Activated CD4-positive, alpha-beta T cell treated with anti-CD3 and anti-CD28 coated beads for 1 hour (primary cell): Measurements from ENCODE around the gene MDM2.
"Not testable (repeated sequence)": the region's sequence is repeated elsewhere in the genome, so short reads cannot be mapped to it uniquely, and the experiment has no call there.

ENCODE experiments used
- DNase-seq: peaks from one replicate; pipeline ENCODE4 v3.0.0-alpha.2; 2020

Gene MDM2

GRCh38 chr12:68808388-68809189 lies 612 bp downstream of the MDM2 start:
- peak; percentile 39 for DNase-seq

GRCh38 chr12:68809190-68810026 lies 1.4 kb downstream of the MDM2 start:
- no peak for DNase-seq

DNA sequence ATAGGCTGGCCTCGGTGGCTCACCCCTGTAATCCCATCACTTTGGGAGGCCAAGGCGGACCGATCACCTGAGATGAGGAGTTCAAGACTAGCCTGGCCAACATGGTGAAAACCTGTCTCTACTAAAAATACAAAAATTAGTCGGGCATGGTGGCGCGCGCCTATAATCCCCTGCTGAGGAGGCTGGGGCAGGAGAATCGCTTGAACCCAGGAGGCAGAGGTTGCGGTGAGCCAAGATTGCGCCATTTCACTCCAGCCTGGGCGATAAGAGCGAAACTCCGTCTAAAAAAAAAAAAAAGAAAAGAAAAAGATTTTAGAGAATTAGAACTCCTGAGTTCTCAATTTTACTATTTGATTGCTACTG lies 2.0 kb downstream of the MDM2 start:
- not testable (repeated sequence) for DNase-seq

GRCh38 chr12:68811573-68811972 lies 3.6 kb downstream of the MDM2 start:
- not testable (repeated sequence) for DNase-seq

DNA sequence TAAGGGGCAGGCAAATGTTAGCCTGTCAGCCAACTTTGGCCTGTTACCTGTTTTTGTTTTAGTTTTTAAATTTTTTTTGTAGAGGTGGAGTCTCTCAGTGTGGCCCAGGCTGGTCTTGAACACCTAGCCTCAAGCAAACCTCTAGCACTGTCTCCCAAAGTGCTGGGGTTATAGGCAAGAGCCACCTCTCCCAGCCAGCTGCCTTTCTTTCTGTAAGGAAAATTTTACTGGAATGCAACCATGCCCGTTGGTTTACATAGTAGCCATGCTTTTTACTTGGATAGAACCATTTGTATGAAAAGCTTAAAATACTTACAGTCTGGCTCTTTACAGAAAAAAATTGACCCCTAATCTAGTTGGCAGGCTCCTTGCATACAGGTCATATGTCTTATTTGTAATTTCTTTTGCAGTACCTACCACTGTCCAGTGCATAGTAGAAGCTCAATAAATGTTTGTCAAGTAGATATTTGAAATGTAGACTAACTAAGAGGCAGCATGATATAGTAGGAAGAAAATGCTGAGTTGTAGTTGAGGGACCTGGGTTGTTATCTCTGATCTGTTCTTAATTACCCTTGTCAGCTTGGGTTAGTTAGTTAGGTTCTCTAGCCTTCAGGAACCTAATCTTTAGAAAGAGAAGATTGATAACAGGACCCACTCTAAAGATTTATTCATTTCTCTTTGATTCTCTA lies 4.7 kb downstream of the MDM2 start:
- DNase-seq = no peak

DNA sequence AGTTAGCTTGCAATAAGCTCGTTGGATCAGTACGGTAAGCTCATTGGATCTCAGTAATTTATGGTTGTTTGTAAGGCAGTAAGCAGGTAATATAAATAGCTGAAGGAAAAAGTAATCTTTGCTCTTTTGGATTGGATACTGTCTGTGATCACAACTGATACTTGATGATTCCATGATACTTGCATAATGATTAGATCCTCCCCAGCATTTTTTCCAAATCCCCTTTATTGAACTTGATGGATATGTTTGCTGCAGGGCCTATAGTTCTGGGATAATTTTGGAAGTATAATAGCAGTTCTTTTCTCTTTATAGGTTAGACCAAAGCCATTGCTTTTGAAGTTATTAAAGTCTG lies 5.2 kb downstream of the MDM2 start:
- DNase-seq = no peak

DNA sequence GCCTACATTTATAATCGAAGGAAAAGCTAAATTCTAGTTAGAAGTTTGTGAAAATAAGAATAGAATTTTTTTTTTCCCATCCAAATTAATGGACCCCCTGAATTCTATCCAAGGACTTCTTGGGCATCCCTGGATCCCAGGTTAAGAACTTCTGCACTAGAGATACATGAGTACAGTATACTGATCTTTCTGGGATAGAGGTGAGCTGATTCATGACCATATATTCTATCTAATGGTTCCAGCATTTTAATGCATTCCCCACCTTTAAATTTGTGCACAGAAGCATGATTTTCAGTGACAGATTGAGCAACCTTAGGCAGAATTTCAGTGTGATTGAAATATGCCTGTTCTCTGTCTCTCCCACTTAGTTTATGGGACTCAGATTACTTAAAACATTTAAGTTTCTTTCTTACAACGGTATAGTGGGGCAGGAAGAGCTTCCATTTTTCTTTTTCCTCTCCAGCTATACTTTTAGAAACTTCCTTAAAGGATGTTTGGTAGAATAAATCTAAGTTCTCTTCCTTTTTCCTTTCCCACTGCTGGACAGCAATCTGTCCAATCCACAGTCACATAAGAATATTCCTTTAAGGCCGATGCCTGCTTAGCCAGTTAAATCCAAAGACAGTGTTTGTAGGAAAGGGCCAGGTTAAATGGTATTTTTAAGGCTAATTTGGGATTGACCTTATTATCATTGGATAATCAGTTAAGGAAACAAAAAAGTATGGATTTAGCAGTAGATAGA lies 6.7 kb downstream of the MDM2 start:
- no peak for DNase-seq

DNA sequence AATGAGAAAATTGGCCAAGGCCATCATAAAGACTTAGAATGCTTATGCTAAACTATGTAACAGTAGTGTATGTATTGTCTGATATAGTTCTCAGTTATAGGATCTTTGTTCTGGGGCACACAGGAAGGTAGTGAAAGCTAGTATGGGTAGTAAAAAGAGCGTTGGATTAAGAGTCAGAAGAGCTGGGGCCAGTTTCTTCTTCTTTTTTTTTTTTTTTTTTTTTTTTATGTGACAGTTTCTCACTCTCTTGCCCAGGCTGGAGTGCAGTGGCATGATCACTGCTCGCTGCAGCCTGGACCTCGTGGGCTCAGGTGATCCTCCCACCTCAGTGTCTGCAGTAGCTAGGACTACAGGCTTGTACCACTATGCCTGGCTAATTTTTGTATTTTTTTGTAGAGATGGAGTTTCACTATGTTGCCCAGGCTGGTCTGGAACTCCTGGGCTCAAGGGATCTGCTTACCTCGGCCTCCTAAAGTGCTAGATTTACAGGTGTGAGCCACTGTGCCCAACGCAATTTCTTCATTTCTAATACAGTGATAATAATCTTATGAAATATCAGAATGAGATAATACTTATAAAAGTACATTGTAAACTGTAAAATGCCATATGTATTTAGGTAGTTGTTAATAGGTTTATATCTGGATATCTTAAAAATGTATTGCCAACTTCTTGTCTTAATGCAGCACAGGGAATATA lies 7.4 kb downstream of the MDM2 start:
- DNase-seq = no peak

- no peak for DNase-seq
Observed at GRCh38 chr12:68815928-68816800, 8.2 kb downstream of the MDM2 start.

DNA sequence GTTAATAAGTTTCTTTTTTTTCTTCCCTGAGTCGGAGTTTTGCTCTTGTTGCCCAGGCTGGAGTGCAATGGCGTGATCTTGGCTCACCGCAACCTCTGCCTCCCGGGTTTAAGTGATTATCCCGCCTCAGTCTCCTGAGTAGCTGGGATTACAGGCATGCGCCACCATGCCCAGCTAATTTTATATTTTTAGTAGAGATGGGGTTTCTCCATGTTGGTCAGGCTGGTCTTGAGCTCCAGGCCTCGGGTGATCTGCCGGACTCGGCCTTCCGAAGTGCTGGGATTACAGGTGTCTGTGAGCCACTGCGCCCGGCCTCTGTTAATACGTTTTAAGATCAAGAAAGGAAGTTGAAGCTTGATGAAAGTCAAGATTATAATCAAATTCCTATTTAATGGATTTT lies 11.5 kb downstream of the MDM2 start:
- DNase-seq = not testable (repeated sequence)

DNA sequence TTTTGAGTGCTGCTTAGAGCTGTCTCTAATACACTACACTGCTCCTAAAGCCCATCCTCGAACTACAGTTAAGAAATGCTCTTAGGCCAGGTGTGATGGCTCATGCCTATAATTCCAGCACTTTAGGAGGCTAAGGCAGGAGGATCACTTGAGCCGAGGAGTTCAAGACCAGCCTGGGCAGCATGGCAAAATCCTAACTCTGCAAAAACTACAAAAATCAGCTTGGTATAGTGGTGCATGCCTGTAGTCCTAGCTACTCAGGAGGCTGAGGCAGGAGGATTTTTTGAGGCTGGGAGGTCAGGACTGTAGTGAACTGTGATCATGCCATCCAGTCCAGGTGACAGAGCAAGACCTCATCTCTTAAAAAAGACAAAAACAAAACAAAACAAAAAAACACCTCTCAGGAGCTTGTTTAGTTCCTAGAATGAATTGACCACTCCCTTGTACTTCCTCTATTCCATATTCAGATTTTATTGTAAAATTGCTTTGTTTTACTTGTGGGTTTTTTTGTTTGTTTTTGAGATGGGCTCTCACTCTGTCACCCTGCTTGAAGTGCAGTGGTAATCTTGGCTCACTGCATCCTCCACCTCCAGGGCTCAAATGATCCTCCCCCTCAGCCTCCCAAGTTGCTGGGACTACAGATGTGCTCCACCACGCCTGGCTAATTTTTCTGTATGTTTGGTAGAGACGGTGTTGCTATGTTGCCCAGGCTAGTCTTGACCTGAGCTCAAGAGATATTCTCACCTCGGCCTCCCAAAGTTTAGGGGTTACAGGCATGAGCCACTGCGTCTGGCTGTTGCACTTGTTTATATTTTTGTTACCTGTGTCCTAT lies 13.6 kb downstream of the MDM2 start:
- no peak for DNase-seq

GRCh38 chr12:68823696-68824095 lies 15.7 kb downstream of the MDM2 start:
- DNase-seq = no peak

- no peak for DNase-seq
Observed at GRCh38 chr12:68824131-68824530, 16.2 kb downstream of the MDM2 start.

GRCh38 chr12:68824597-68825250 lies 16.7 kb downstream of the MDM2 start:
- DNase-seq = no peak

- no peak for DNase-seq
Observed at GRCh38 chr12:68825569-68826217, 17.7 kb downstream of the MDM2 start.

DNA sequence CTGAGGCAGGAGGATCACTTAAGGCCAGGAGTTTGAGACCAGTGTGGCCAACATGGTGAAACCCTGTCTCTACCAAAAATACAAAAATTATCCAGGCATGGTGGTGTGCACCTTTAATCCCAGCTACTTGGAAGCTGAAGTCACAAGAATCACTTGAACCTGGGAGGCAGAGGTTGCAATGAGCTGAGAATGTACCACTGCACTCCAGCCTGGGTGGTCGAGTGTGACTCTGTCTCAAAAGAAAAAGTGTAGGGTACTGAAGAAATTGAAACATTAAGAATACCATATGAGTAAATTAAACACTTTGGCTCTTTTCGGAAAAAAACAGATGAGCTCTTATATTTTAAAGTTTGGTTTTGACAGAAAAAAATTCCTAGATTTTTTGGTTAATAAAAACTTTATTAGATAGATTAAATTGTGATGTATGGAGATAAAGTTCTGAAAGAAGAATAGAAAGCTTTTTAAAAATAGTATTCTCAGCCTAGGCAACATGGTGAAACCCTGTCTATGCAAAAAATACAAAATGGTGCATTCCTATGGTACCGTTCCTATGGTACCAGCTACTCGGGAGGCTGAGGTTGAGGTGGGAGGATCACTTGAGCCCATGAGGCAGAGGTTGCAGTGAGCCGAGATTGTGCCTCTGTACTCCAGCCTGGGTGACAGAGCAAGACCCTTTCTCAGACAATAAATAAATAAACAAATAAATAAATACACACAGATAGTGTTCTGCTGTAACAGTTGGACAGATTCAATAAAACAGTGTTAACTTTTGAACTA lies 20.1 kb downstream of the MDM2 start:
- no peak for DNase-seq

DNA sequence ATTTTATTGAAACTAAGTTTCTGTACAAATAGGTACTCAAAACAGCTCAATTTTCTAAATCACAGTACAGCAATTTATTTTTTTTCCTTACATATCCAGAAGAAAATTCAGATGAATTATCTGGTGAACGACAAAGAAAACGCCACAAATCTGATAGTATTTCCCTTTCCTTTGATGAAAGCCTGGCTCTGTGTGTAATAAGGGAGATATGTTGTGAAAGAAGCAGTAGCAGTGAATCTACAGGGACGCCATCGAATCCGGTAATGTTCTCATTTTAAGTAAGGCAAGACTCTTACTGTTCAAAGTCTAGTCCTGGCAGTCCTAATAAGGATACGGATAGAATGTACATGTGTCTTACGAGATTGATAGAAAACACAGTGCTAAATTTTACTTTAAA lies 20.7 kb downstream of the MDM2 start:
- no peak for DNase-seq

DNA sequence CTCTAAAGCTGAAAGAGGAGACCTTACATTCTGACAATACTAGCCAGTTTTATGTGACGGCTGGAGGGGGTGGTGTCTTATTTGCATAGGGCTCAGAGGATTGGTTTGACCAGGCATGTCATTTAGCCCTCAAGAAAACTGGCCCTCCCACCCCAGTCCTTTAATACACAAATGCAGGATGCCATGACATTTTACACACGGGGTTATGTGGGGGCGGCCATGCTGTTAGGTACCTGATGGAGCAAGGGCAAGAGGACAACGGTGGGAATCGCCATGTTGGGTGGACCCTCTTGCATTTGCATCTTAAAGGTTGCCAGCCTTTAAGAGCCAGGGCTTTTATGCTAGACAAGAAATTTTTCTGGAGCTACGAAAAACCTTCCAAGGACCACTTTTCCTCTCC lies 23.3 kb downstream of the MDM2 start:
- DNase-seq = no peak
